Ammon's horn (tissue), 1 donor: ENCODE data around the gene KXD1.

Experiments used
- DNase-seq: peaks from one replicate; pipeline ENCODE4 v3.0.0-alpha.2; 2016; ENCODE audit warnings: low spot score

KXD1 gene

GRCh38 chr19:18613589-18614234 lies 56.0 kb downstream of the KXD1 start:
- no peak for DNase-seq

- no peak for DNase-seq
Measured at GRCh38 chr19:18616023-18616422, 58.4 kb downstream of the KXD1 start.

- DNase-seq, result no peak
Measured at GRCh38 chr19:18617562-18617961, 59.9 kb downstream of the KXD1 start.

- no peak for DNase-seq
Measured at GRCh38 chr19:18618236-18618635, 60.6 kb downstream of the KXD1 start.
